Measurements from ENCODE around the gene LUZP2. TPM values are rescaled to one million over a fixed set of nuclear protein-coding genes. Genes with fewer than 3 reads are reported as not detected.

LUZP2 gene
- total RNA-seq, 1 experiment from 2014 or later: 3.8 TPM

- TF ChIP-seq, protein P1, sequence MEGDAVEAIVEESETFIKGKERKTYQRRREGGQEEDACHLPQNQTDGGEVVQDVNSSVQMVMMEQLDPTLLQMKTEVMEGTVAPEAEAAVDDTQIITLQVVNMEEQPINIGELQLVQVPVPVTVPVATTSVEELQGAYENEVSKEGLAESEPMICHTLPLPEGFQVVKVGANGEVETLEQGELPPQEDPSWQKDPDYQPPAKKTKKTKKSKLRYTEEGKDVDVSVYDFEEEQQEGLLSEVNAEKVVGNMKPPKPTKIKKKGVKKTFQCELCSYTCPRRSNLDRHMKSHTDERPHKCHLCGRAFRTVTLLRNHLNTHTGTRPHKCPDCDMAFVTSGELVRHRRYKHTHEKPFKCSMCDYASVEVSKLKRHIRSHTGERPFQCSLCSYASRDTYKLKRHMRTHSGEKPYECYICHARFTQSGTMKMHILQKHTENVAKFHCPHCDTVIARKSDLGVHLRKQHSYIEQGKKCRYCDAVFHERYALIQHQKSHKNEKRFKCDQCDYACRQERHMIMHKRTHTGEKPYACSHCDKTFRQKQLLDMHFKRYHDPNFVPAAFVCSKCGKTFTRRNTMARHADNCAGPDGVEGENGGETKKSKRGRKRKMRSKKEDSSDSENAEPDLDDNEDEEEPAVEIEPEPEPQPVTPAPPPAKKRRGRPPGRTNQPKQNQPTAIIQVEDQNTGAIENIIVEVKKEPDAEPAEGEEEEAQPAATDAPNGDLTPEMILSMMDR (IDR thresholded peaks at IDR 0.05): no peak
- Mint-ChIP-seq H3K27ac (no peak overlapping the region), H3K9me3 (no peaks in the 10 kb centered on the region), H3K4me1 (peaks cover 19% of the 10 kb centered on the region), H3K27me3 (ENCODE audit: low read depth) (no peaks in the 10 kb centered on the region), H3K36me3 (no peaks in the 10 kb centered on the region), H3K4me3 (no peak overlapping the region)
- ChIA-PET CTCF (no interaction called here), POLR2A (no interaction called here)
- ATAC-seq (no peak), DNase-seq (ENCODE audit: low spot score) (no peak)
These were observed 14.7 kb downstream of the LUZP2 start for GRCh38 chr11:24511511-24511910.

GRCh38 chr11:24513479-24514218, 16.8 kb downstream of the LUZP2 start:
- peaks cover 23% of the 10 kb centered on the region for H3K4me1 Mint-ChIP-seq
- peak overlapping the region; percentile 12; the same call in 1 of the 2 replicates for H3K27ac Mint-ChIP-seq
- H3K27me3 Mint-ChIP-seq (ENCODE audit: low read depth): no peaks in the 10 kb centered on the region
- ATAC-seq (peak; percentile 40; the same call in 1 of the 2 replicates), DNase-seq (ENCODE audit: low spot score) (no peak)
- TF ChIP-seq ATF3 (CRISPR knock-in tag; conservative IDR thresholded peaks at IDR 0.05): no peak
- TF ChIP-seq ETV6 (CRISPR knock-in tag; IDR thresholded peaks at IDR 0.05): no peak
- no peak for TF ChIP-seq NFYB (CRISPR knock-in tag; conservative IDR thresholded peaks at IDR 0.05; ENCODE audit: low read depth)
- TF ChIP-seq ZNF425 (CRISPR knock-in tag; conservative IDR thresholded peaks at IDR 0.05): no peak
- no peak for TF ChIP-seq TP53 (CRISPR knock-in tag; IDR thresholded peaks at IDR 0.05)
- TF ChIP-seq, protein P2, sequence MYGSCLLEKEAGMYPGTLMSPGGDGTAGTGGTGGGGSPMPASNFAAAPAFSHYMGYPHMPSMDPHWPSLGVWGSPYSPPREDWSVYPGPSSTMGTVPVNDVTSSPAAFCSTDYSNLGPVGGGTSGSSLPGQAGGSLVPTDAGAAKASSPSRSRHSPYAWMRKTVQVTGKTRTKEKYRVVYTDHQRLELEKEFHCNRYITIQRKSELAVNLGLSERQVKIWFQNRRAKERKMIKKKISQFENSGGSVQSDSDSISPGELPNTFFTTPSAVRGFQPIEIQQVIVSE (CRISPR knock-in tag; IDR thresholded peaks at IDR 0.05; ENCODE audit: borderline replicate concordance): no peak
- TF ChIP-seq CREM (CRISPR knock-in tag; IDR thresholded peaks at IDR 0.05): no peak
- TF ChIP-seq, protein P3, sequence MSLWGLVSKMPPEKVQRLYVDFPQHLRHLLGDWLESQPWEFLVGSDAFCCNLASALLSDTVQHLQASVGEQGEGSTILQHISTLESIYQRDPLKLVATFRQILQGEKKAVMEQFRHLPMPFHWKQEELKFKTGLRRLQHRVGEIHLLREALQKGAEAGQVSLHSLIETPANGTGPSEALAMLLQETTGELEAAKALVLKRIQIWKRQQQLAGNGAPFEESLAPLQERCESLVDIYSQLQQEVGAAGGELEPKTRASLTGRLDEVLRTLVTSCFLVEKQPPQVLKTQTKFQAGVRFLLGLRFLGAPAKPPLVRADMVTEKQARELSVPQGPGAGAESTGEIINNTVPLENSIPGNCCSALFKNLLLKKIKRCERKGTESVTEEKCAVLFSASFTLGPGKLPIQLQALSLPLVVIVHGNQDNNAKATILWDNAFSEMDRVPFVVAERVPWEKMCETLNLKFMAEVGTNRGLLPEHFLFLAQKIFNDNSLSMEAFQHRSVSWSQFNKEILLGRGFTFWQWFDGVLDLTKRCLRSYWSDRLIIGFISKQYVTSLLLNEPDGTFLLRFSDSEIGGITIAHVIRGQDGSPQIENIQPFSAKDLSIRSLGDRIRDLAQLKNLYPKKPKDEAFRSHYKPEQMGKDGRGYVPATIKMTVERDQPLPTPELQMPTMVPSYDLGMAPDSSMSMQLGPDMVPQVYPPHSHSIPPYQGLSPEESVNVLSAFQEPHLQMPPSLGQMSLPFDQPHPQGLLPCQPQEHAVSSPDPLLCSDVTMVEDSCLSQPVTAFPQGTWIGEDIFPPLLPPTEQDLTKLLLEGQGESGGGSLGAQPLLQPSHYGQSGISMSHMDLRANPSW (CRISPR knock-in tag; conservative IDR thresholded peaks at IDR 0.05; ENCODE audit: low read depth): no peak
- TF ChIP-seq MAX (CRISPR knock-in tag; IDR thresholded peaks at IDR 0.05): no peak
- TF ChIP-seq ZNF219 (CRISPR knock-in tag; IDR thresholded peaks at IDR 0.05; ENCODE audit: borderline replicate concordance): no peak
- TF ChIP-seq MLX (CRISPR knock-in tag; IDR thresholded peaks at IDR 0.05): no peak
- TF ChIP-seq GABPB1 (CRISPR knock-in tag; IDR thresholded peaks at IDR 0.05): no peak
- no peak for TF ChIP-seq AFF4 (CRISPR knock-in tag; IDR thresholded peaks at IDR 0.05; ENCODE audit: borderline replicate concordance)
- no peak for TF ChIP-seq E2F4 (CRISPR knock-in tag; IDR thresholded peaks at IDR 0.05; ENCODE audit: borderline replicate concordance, low read depth)
- TF ChIP-seq SP1 (CRISPR knock-in tag; conservative IDR thresholded peaks at IDR 0.05): no peak
- no peak for TF ChIP-seq SOX15 (CRISPR knock-in tag; IDR thresholded peaks at IDR 0.05)
- no peak overlapping the region for H3K4me3 Mint-ChIP-seq
- H3K36me3 Mint-ChIP-seq: no peaks in the 10 kb centered on the region
- POLR2A ChIA-PET: no interaction called here
- H3K9me3 Mint-ChIP-seq: no peaks in the 10 kb centered on the region
- CTCF ChIA-PET: no interaction called here
